ENCODE data around the gene SH3BGRL2. TPM values are rescaled to one million over a fixed set of nuclear protein-coding genes. Genes with fewer than 3 reads are reported as not detected.

Gene SH3BGRL2
- total RNA-seq, 3 donors from 2014 or later (not counting 1 experiment from before 2014, with no cell fraction given): 0.68 to 5.8 (median 1.6) TPM

DNA sequence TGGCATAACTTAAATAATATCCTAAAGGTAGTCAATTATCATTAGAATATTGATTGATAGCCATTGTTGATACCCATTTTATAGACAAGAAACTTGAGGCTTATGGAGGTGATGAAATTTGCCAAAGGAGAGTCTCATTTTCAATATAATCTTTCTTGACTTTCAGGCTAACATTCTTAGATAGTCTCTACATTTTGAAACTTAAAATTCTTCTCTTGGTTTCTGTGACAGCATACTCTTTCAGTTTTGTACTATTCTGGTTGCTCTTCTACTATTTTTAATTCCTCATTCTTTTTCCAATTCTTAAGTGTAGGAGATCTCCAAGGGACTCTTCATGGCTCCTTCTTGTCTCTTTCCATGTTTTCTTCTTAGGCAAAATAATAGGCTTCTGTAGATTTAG lies 3.7 kb upstream of the SH3BGRL2 start:
- Mint-ChIP-seq H3K27ac (no peak overlapping the region), H3K27me3 (ENCODE audit: low read depth in 2 of 2) (peaks cover 25 to 31% of the 10 kb centered on the region in 2 donors), H3K36me3 (no peaks in the 10 kb centered on the region), H3K9me3 (peaks cover 0 to 2% of the 10 kb centered on the region in 2 donors), H3K4me1 (peaks cover 0 to 6% of the 10 kb centered on the region in 2 donors), H3K4me3 (no peak overlapping the region)
- Histone ChIP-seq H3K27me3 (ENCODE audit: control insufficient read depth, insufficient read depth, low read length) (peaks cover 11% of the 10 kb centered on the region), H3K36me3 (ENCODE audit: control insufficient read depth, insufficient read depth, low read length) (no peaks in the 10 kb centered on the region), H3K27ac (ENCODE audit: low read length) (no peak overlapping the region), H3K9me3 (ENCODE audit: control insufficient read depth, insufficient read depth, low read length) (no peaks in the 10 kb centered on the region), H3K4me3 (ENCODE audit: low read length) (no peak overlapping the region), H3K4me1 (ENCODE audit: control insufficient read depth, insufficient read depth, low read length) (peaks cover 6% of the 10 kb centered on the region)
- TF ChIP-seq, protein P1, sequence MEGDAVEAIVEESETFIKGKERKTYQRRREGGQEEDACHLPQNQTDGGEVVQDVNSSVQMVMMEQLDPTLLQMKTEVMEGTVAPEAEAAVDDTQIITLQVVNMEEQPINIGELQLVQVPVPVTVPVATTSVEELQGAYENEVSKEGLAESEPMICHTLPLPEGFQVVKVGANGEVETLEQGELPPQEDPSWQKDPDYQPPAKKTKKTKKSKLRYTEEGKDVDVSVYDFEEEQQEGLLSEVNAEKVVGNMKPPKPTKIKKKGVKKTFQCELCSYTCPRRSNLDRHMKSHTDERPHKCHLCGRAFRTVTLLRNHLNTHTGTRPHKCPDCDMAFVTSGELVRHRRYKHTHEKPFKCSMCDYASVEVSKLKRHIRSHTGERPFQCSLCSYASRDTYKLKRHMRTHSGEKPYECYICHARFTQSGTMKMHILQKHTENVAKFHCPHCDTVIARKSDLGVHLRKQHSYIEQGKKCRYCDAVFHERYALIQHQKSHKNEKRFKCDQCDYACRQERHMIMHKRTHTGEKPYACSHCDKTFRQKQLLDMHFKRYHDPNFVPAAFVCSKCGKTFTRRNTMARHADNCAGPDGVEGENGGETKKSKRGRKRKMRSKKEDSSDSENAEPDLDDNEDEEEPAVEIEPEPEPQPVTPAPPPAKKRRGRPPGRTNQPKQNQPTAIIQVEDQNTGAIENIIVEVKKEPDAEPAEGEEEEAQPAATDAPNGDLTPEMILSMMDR (IDR thresholded peaks at IDR 0.05): no peak
- ATAC-seq (no peak), DNase-seq (no peak)
- intact Hi-C loops (cut with micrococcal nuclease): no loop called here

- peaks cover 0 to 2% of the 10 kb centered on the region in 2 donors for H3K9me3 Mint-ChIP-seq
- peaks cover 25 to 33% of the 10 kb centered on the region in 2 donors for H3K27me3 Mint-ChIP-seq (ENCODE audit: low read depth in 2 of 2)
- H3K36me3 ChIP-seq (ENCODE audit: control insufficient read depth, insufficient read depth, low read length): no peaks in the 10 kb centered on the region
- no peak overlapping the region for H3K4me3 Mint-ChIP-seq
- ATAC-seq (no peak), DNase-seq (no peak)
- H3K4me1 ChIP-seq (ENCODE audit: control insufficient read depth, insufficient read depth, low read length): peaks cover 6% of the 10 kb centered on the region
- H3K4me1 Mint-ChIP-seq: peaks cover 0 to 6% of the 10 kb centered on the region in 2 donors
- intact Hi-C loops (cut with micrococcal nuclease): no loop called here
- H3K4me3 ChIP-seq (ENCODE audit: low read length): no peak overlapping the region
- H3K27me3 ChIP-seq (ENCODE audit: control insufficient read depth, insufficient read depth, low read length): peaks cover 14% of the 10 kb centered on the region
- TF ChIP-seq, protein P1 (IDR thresholded peaks at IDR 0.05): no peak
- no peaks in the 10 kb centered on the region for H3K36me3 Mint-ChIP-seq
- H3K27ac Mint-ChIP-seq: no peak overlapping the region
- H3K9me3 ChIP-seq (ENCODE audit: control insufficient read depth, insufficient read depth, low read length): no peaks in the 10 kb centered on the region
- no peak overlapping the region for H3K27ac ChIP-seq (ENCODE audit: low read length)
- 89% methylated on average over 5 of the region's 5 CpGs for WGBS (ENCODE audit: insufficient coverage)
These were observed 2.5 kb upstream of the SH3BGRL2 start for GRCh38 chr6:79628466-79629288.

DNA sequence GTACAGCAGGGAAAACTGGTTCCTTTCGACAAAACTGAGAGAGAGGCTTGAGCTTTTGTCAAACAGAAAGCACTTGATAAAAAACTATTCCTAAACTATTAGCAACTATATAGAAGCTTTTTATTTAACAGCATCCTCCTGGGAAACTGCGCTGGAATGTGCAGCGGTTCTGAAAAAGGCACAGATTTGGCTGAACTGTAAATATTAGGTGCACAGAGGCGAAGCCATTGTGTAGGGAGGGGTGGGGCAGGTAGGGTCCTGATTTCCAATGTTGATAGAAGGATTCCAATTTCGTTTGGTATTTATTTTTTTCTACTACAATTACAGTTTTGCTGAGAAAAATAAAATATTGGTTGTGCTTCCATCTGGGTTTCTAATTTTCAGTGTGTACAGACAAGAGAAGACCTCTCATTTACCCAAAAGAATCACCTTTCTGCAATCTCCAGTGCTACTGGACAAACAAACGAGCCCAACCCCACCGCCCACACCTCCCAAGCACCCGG lies 698 bp upstream of the SH3BGRL2 start:
- peaks cover 33 to 50% of the 10 kb centered on the region in 2 donors for H3K27me3 Mint-ChIP-seq (ENCODE audit: low read depth in 2 of 2)
- H3K4me3 Mint-ChIP-seq: peak overlapping the region; percentile 57
- no peaks in the 10 kb centered on the region for H3K36me3 Mint-ChIP-seq
- Histone ChIP-seq H3K9me3 (ENCODE audit: control insufficient read depth, insufficient read depth, low read length) (no peaks in the 10 kb centered on the region), H3K36me3 (ENCODE audit: control insufficient read depth, insufficient read depth, low read length) (no peaks in the 10 kb centered on the region), H3K4me1 (ENCODE audit: control insufficient read depth, insufficient read depth, low read length) (peaks cover 6% of the 10 kb centered on the region), H3K4me3 (ENCODE audit: low read length) (no peak overlapping the region), H3K27me3 (ENCODE audit: control insufficient read depth, insufficient read depth, low read length) (peaks cover 16% of the 10 kb centered on the region), H3K27ac (ENCODE audit: low read length) (no peak overlapping the region)
- H3K9me3 Mint-ChIP-seq: peaks cover 0 to 2% of the 10 kb centered on the region in 2 donors
- H3K27ac Mint-ChIP-seq: no peak overlapping the region
- ATAC-seq (no peak), DNase-seq (no peak)
- intact Hi-C loops (cut with micrococcal nuclease): no loop called here
- TF ChIP-seq, protein P1 (IDR thresholded peaks at IDR 0.05): no peak
- peaks cover 0 to 6% of the 10 kb centered on the region in 2 donors for H3K4me1 Mint-ChIP-seq
- WGBS (ENCODE audit: insufficient coverage): 51% methylated on average over 7 of the region's 8 CpGs

Measured in natural killer cell (primary cell).